Subcutaneous adipose tissue (tissue), 4 donors: ENCODE data around the gene CTCF. TPM values are rescaled to one million over a fixed set of nuclear protein-coding genes. Genes with fewer than 3 reads are reported as not detected.

ENCODE experiments used
- CTCF ChIP-seq: fragments of 450-650 bp; IDR thresholded peaks from one replicate; pipeline ENCODE4 v1.5.1; 2016; ENCODE audit warnings: low read depth, mild to moderate bottlenecking, control low read depth, antibody characterized with exemption, moderate library complexity
- total RNA-seq, 4 donors: library from RNA; depleted of rRNA; stranded (reverse); fragments of >200 nt; gene quantifications; one replicate each; pipeline ENCODE4 v1.1.0, GENCODE V29; 2016

CTCF gene
- total RNA-seq, 4 donors from 2014 or later: 22.9 to 43.7 (median 29.3) TPM

GRCh38 chr16:67537636-67538591 lies 24.4 kb upstream of the CTCF start:
- no peak for TF ChIP-seq CTCF

GRCh38 chr16:67538666-67539101 lies 23.6 kb upstream of the CTCF start:
- TF ChIP-seq CTCF: no peak

- TF ChIP-seq CTCF: no peak
Measured at GRCh38 chr16:67539271-67539670, 23.1 kb upstream of the CTCF start.

- no peak for TF ChIP-seq CTCF
Measured at GRCh38 chr16:67539691-67540635, 22.4 kb upstream of the CTCF start.

- no peak for TF ChIP-seq CTCF
Measured at GRCh38 chr16:67540756-67541155, 21.6 kb upstream of the CTCF start.

GRCh38 chr16:67541391-67542263 lies 20.7 kb upstream of the CTCF start:
- no peak for TF ChIP-seq CTCF
